ENCODE results near the gene RAB17. TPM values are rescaled to one million over a fixed set of nuclear protein-coding genes. Genes with fewer than 3 reads are reported as not detected.

RAB17 gene
- total RNA-seq, 6 experiments from 2014 or later = 57.5 to 129 (median 77.9) TPM

- ATAC-seq = peak in 1 of 4 donors; percentile 17
- no peak overlapping the region for H3K27ac ChIP-seq
- H3K27me3 ChIP-seq = no peaks in the 10 kb centered on the region
- TF ChIP-seq CTCF (IDR thresholded peaks at IDR 0.05) = no peak
- no peak for TF ChIP-seq POLR2A (IDR thresholded peaks at IDR 0.05)
- H3K4me1 ChIP-seq = no peaks in the 10 kb centered on the region
- WGBS (ENCODE audit: insufficient coverage, low coverage, low lambda C conversion rate, missing lambda C conversion rate) = 100% methylated on average over 5 of the region's 12 CpGs
- intact Hi-C loops (cut with DNase I) = no loop called here
- no peak for DNase-seq
- H3K9me3 ChIP-seq = no peaks in the 10 kb centered on the region
- peaks cover 0 to 25% (median 8%) of the 10 kb centered on the region in 4 donors for H3K36me3 ChIP-seq
- H3K4me3 ChIP-seq = no peak overlapping the region
Observed at GRCh38 chr2:237530472-237531433, 59.8 kb downstream of the RAB17 start.

DNA sequence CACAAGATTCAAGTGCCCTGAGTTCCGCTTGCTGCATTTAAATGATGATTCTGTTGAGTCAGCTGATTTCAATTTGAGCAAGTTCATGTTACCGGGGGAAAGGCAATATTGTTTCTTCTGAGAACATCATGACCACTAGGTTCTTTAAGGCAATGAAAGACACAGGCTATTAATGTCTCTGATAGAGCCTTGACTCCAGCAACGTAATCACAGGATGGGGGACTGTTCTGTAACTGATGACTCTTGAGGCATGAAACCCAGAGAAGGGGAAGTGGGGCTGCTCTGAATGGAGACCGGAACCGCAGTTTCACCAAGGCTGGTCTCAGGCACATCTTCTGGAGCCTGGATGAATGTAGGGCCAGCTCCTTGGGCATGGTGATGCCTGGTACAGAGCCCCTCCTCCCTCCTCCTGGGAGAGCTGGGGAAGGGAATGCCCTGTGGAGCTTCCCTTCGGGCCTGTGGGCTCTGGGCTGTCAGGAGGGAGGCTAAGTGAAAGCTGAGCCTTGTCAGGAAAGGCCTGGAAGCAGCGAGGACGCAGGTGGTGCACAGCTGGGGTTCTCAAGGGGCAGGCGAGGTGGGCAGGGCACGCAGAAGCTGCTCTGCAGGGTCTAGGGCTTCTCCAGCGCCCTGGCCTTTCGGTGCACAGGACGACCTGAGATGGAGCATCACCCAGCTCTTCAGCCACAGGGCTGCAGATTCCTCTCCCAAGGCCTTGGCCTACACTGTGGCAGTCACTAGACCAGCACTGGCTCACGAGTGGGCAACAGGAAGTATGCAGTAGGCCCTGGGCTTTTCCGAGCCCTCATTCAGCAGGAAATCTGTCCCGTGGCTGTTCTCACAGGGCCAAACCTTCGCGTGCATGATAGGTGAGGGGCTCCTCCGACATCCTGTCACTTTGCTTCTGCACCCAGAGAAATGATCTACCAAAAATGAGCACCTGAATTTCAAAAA, 60.8 kb downstream of the RAB17 start:
- no peaks in the 10 kb centered on the region for H3K9me3 ChIP-seq
- no peak for DNase-seq
- peaks cover 0 to 25% (median 10%) of the 10 kb centered on the region in 4 donors for H3K36me3 ChIP-seq
- TF ChIP-seq CTCF (IDR thresholded peaks at IDR 0.05) (no peak), POLR2A (IDR thresholded peaks at IDR 0.05) (no peak)
- 65% methylated on average over 3 of the region's 19 CpGs for WGBS (ENCODE audit: insufficient coverage, low coverage, low lambda C conversion rate, missing lambda C conversion rate)
- H3K4me3 ChIP-seq = no peak overlapping the region
- ATAC-seq = no peak
- no peak overlapping the region for H3K27ac ChIP-seq
- H3K4me1 ChIP-seq = peaks cover 0 to 5% (median 2%) of the 10 kb centered on the region in 4 donors
- no peaks in the 10 kb centered on the region for H3K27me3 ChIP-seq
- intact Hi-C loops (cut with DNase I) = no loop called here

- WGBS (ENCODE audit: insufficient coverage, low coverage, low lambda C conversion rate, missing lambda C conversion rate) = 85% methylated on average over 5 of the region's 5 CpGs
- H3K4me1 ChIP-seq = peaks cover 0 to 14% (median 6%) of the 10 kb centered on the region in 4 donors
- H3K9me3 ChIP-seq = no peaks in the 10 kb centered on the region
- peaks cover 0 to 25% (median 10%) of the 10 kb centered on the region in 4 donors for H3K36me3 ChIP-seq
- H3K4me3 ChIP-seq = no peak overlapping the region
- DNase-seq (no peak), ATAC-seq (no peak)
- TF ChIP-seq CTCF (IDR thresholded peaks at IDR 0.05) (no peak), POLR2A (IDR thresholded peaks at IDR 0.05) (no peak)
- intact Hi-C loops (cut with DNase I) = no loop called here
- H3K27me3 ChIP-seq = no peaks in the 10 kb centered on the region
- H3K27ac ChIP-seq = no peak overlapping the region
Observed at GRCh38 chr2:237527766-237528165, 62.8 kb downstream of the RAB17 start.

GRCh38 chr2:237527233-237527632, 63.3 kb downstream of the RAB17 start:
- H3K4me1 ChIP-seq = peaks cover 0 to 14% (median 6%) of the 10 kb centered on the region in 4 donors
- DNase-seq (no peak), ATAC-seq (no peak)
- H3K27ac ChIP-seq = no peak overlapping the region
- WGBS (ENCODE audit: insufficient coverage, low coverage, low lambda C conversion rate, missing lambda C conversion rate) = 78% methylated on average over 11 of the region's 11 CpGs
- intact Hi-C loops (cut with DNase I) = no loop called here
- no peak overlapping the region for H3K4me3 ChIP-seq
- TF ChIP-seq POLR2A (IDR thresholded peaks at IDR 0.05) (no peak), CTCF (IDR thresholded peaks at IDR 0.05) (no peak)
- H3K36me3 ChIP-seq = peaks cover 0 to 25% (median 10%) of the 10 kb centered on the region in 4 donors
- H3K9me3 ChIP-seq = no peaks in the 10 kb centered on the region
- H3K27me3 ChIP-seq = no peaks in the 10 kb centered on the region

Measured in right lobe of liver (tissue), 6 donors.